GM21723 (cell line): Measurements from ENCODE around the gene CALY.

Experiments
- ATAC-seq: cut with Tn5 transposase; IDR thresholded peaks from one replicate; pipeline ENCODE4 v1.9.1; 2021; ENCODE audit warnings: mild to moderate bottlenecking, moderate library complexity; ENCODE audit not compliant: unreplicated experiment

Gene CALY

GRCh38 chr10:133274751-133275683, 61.7 kb downstream of the CALY start:
- ATAC-seq: peak; percentile 52
